NCI-H510A treated with DMSO at 0.1 percent for 48 hours (cell line): ENCODE data around the gene AGAP5.

Experiments used
- DNase-seq: peaks from one replicate; lab custom pipeline; 2025; lab: John Stamatoyannopoulos, UW

The AGAP5 gene

GRCh38 chr10:73653701-73654100 lies 44.2 kb downstream of the AGAP5 start:
- no peak for DNase-seq

GRCh38 chr10:73653195-73653594 lies 44.7 kb downstream of the AGAP5 start:
- DNase-seq = no peak

- no peak for DNase-seq
Observed at GRCh38 chr10:73650537-73651331, 47.2 kb downstream of the AGAP5 start.

- no peak for DNase-seq
Observed at GRCh38 chr10:73649876-73650536, 47.9 kb downstream of the AGAP5 start.

GRCh38 chr10:73648975-73649829 lies 48.7 kb downstream of the AGAP5 start:
- no peak for DNase-seq

- DNase-seq = no peak
Observed at GRCh38 chr10:73647875-73648651, 49.8 kb downstream of the AGAP5 start.

- peak; percentile 63 for DNase-seq
Observed at GRCh38 chr10:73647211-73647874, 50.6 kb downstream of the AGAP5 start.

- no peak for DNase-seq
Observed at GRCh38 chr10:73646598-73647041, 51.3 kb downstream of the AGAP5 start.

GRCh38 chr10:73645251-73645650 lies 52.7 kb downstream of the AGAP5 start:
- no peak for DNase-seq

GRCh38 chr10:73644767-73645166 lies 53.1 kb downstream of the AGAP5 start:
- DNase-seq = no peak

- peak; percentile 86 for DNase-seq
Observed at GRCh38 chr10:73644015-73644743, 53.7 kb downstream of the AGAP5 start.

GRCh38 chr10:73643362-73643761 lies 54.5 kb downstream of the AGAP5 start:
- no peak for DNase-seq

GRCh38 chr10:73641328-73642060 lies 56.4 kb downstream of the AGAP5 start, which contains the start of gene MYOZ1:
MYOZ1 (minus strand) TSS chr10:73641474; CDS start chr10:73640017, 1,457 bp downstream.
- DNase-seq = no peak

- no peak for DNase-seq
Observed at GRCh38 chr10:73639286-73639685, 58.6 kb downstream of the AGAP5 start.

- DNase-seq = no peak
Observed at GRCh38 chr10:73635781-73636180, 62.1 kb downstream of the AGAP5 start.

- no peak for DNase-seq
Observed at GRCh38 chr10:73634421-73634820, 63.5 kb downstream of the AGAP5 start.

- no peak for DNase-seq
Observed at GRCh38 chr10:73629165-73629564, 68.7 kb downstream of the AGAP5 start.

- no peak for DNase-seq
Observed at GRCh38 chr10:73628405-73628804, 69.5 kb downstream of the AGAP5 start.

GRCh38 chr10:73627300-73627699 lies 70.6 kb downstream of the AGAP5 start:
- no peak for DNase-seq
